NCI-H2196 (cell line): Measurements from ENCODE around the gene MARCHF7.
"Not testable (repeated sequence)": the region's sequence is repeated elsewhere in the genome, so short reads cannot be mapped to it uniquely, and the experiment has no call there.

ENCODE experiments used
- DNase-seq: peaks from one replicate; lab custom pipeline; 2025; ENCODE audit not compliant: unreplicated experiment; lab: John Stamatoyannopoulos, UW

The MARCHF7 gene

DNA sequence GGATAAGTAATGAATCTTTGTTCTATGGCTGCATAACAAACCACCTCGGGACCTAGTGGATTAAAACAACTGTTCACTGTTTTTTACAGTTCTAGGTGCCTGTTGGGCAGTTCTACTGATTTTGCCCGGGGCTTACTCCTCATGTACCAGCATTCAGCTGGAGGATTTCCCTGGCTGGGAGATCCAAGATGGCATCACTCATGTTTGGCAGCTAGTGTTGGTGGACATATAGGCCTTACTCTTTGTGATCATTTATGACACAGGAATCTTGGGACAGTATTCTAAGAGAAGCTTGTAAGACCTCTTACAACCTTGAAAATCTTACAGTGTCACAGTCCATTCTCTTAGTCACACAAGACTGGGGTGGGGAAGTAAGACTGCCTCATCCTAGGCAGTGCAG, 4.6 kb downstream of the MARCHF7 start:
- DNase-seq, result no peak

DNA sequence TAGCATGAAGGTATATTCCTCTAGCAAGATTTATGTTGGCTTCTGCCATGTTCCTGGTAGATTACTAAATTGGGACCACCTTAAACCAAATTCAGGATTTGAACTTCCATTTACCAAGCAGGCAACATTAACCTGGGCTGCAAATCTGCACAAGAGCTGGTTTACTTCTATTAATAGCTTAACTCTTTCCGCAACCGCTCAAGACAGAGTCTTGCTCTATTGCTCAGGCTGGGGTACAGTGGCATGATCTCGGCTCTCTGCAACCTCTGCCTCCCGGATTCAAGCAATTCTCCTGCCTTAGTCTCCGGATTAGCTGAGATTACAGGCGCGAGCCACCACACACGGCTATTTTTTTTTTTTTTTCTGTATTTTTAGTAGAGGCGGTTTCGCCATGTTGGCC, 8.4 kb downstream of the MARCHF7 start:
- no peak for DNase-seq

DNA sequence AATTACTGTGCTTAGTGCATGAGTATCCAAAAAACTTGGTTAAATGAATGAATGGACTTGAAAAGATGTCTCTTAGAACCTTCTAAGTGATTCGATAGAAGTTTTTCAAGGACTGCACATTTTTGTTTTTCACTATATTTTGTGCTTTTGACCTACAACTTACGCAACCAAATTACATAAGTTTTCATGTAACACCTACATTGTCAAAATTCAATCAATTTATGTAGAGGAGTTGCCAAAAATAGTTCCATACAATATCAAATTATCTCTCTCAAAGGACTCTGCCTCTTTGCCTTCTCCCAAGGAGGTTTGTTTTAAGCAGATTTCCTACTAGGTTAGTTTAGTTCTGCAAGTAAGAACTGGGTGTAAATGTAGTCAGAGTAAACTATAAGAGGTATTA, 10.3 kb downstream of the MARCHF7 start:
- no peak for DNase-seq

DNA sequence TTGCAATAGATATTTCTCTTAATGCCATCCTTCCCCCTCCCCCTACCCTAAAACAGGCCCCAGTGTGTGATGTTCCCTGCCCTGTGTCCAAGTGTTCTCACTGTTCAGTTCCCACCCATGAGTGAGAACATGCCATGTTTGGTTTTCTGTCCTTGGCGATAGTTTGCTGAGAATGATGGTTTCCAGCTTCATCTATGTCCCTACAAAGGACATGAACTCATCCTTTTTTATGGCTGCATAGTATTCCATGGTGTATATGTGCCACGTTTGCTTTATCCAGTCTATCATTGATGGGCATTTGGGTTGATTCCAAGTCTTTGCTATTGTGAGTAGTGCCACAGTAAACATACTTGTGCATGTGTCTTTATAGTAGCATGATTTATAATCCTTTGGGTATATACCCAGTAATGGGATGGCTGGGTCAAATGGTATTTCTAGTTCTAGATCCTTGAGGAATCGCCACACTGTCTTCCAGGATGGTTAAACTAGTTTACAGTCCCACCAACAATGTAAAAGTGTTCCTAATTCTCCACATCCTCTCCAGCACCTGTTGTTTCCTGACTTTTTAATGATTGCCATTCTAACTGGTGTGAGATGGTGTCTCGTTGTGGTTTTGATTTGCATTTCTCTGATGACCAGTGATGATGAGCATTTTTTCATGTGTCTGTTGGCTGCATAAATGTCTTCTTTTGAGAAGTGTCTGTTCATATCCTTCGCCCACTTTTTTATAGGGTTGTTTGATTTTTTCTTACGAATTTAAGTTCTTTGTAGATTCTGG, 12.7 kb downstream of the MARCHF7 start:
- DNase-seq, result not testable (repeated sequence)

DNA sequence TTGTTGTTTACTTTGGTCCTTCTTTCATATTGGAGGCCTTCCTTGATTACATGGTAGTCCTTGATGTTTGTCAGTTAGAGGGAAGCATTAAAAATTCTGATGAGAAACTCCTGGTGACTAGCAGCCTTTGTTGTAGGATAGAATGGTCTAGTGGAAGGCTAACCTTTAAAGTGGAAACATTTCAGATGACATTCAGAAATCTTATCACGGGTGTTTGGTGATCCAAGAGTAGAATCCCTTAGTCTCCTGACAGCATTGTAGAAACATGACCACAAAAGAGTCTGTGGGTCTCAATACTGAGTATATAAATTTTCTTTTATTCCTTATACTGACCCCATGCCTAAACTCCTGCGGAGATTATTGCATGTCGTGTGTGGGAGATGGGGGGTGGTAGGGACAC, 13.4 kb downstream of the MARCHF7 start:
- no peak for DNase-seq

DNA sequence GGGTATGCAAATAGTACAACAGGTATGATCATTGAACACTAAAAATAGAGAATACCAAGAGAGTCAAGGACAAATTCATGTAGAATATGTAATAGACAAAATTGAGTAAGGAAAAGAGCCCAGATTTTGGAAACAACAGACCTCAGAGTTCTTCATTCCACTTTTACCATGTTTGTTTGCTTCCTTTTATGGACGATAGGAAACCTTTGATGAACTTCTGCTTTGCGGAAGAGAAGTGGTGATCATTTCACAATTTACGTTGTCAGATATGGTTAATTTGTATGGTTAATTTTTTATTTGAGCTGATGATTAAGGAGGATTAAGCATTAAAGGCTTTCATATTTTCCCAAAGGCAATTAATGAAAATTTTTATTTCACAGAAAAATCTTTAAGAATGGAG, 16.3 kb downstream of the MARCHF7 start:
- DNase-seq, result no peak

DNA sequence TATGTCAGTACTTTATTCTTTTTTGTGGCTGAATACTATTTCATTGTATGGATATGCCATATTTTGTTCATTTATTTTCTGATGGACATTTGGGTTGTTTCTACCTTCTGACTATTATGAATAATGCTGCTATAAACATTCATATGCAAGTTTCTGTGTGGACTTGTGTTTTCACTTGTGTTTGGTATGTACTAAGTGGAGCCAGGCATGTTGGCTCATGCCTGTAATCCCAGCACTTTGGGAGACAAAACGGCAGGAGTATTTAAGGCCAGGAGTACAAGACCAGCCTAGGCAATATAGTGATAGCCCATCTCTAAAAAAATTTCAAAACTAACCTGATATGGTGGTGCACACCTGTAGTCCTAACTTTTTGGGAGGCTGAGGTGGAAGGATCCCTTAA, 23.3 kb downstream of the MARCHF7 start:
- DNase-seq, result no peak

DNA sequence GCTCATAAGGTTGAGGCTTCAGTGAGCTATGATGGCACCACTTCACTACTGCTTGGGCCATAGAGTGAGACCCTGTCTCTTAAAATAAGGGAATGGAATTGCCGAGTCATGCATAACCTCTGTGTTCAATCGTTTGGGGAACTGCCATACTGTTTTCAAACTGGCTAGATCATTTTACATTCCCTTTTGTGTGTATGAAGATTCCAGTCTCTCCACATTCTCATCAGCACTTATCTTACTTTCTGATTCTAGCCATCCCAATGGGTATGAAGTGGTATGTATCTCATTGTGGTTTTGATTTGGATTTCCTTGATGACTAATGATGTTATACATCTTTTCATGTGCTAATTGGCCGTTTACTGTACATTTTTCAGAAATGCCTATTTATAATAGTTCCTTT, 23.7 kb downstream of the MARCHF7 start:
- no peak for DNase-seq

DNA sequence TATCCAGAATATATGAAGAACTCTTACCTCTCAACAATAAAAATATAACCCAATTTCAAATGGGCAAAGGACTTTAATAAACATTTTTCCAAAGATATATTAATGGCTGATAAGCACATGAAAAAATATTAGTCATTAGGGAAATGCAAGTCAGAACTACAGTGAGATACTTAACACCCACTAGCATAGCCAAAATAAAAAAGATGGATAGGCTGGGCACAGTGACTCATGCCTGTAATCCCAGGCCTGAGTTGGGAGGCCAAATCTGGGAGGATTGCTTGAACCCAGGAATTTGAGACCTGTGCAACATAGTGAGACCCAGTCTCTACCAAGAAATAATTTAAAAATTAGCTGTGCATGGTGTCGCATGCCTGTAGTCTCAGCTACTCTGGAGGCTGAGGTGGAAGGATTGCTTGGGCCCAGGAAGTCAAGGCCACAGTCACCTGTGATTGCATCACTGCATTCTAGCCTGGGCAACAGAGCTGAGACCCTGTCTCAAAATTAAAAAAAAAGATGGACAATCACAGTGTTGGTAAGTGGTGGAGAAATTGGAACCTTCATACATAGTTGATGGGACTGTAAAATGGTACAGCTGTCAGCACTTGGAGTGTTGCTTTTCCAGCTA, 25.1 kb downstream of the MARCHF7 start:
- DNase-seq, result no peak

DNA sequence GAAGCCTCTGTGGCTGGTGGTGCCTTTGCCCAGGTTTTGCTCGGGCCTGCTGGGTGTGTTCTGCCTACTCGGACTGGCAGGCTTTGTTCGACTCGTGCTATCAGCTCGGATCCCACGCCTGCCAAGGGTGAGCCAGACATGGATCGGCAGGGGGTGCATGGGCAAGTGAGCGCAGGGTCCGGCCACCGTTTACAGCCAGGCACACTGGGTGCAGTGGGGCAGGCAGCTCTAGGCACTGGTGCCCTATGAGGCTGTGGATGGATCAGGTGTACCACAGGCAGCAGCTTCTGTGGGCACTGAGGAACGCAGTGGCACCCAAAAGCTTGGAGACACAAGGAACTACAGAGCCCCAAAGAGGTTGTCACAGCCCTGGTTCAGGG, 25.6 kb downstream of the MARCHF7 start:
- no peak for DNase-seq

DNA sequence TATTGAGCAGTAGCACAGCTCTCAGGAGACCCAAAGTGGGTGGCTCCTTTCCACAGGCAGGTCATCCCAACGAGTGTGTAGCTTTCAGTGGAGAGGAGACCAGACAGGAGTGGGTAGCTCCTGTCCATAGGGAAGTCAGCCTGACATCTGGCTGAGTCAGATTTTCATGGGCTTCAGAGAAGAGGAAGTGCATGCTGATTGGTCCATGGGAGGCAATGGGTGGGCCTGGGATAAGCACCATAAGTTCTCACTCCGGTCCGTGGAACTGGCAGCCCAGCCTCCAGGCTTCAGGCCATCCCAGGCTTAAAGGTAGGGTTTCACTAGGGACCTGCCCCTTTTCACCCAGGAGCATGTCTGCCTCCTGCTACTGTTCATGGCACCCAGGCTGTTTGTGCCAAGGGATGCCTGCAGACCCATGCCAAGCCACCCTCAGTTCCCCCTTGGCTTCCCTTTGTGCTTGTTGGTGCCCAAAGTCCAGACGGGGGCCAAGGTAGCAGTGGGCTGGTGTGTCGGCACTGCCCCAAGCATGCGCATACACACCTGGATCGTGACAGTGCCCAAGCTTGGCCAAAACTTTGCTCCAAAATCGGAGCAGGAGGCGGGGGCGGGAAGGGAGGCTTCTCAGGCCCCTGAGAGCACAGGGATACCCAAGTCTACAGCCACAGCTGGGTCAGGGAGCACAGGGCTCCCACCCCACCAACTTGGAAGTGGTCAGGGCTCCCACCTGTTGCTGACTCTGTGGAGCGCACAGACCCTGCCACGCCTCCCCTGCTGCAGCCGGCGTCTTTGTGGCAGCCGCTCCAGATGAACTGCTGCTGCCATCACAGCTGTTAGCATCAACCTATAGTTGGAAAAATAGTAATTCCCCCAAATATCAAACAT, 26.4 kb downstream of the MARCHF7 start:
- DNase-seq, result no peak

DNA sequence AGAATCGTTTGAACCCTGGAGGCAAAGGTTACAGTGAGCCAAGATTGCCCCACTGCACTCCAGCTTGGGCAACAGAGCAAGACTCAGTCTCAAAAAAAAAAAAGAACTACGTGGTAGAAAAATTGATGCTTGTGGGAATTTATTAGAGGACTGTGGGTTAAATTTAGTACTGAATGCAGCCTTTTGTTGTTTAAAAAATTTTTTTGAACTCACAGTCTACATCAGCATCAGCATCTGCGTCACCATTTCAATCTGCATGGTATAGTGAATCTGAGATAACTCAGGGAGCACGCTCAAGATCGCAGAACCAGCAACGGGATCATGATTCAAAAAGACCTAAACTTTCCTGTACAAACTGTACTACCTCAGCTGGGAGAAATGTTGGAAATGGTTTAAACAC, 30.5 kb downstream of the MARCHF7 start:
- DNase-seq, result no peak

DNA sequence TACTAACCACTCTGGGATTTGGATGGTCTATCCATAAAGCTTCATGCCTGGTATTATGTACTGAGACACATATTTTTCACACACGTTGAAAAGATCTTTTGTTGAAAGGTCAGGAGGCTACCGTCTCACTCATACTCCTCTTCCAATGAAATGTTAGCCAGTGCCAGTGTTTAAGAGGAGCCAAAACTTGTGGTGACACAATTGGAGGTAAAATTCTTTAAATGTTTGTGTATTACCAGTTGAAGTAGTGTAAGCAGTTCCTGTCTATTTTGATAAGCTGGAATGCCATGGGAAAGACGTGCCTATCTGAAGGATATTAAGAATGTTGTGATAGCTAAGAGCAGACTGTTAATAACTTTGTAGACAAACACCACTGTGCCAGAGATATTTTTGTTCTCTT, 32.1 kb downstream of the MARCHF7 start:
- DNase-seq, result peak; percentile 21

DNA sequence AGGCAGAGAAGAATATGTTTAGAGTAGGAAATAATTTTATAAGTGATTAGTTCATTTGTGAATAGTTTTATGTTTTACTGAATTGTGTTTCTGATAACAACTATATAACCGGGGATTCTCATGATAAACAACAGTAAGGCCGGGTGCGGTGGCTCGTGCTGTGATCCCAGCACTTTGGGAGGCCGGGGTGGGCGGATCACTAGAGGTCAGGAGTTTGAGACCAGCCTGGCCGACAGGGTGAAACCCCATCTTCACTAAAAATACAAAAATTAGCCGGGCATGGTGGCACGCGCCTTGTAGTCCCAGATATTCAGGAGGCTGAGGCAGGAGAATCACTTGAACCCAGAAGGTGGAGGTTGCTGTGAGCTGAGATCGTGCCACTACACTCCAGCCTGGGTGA, 32.9 kb downstream of the MARCHF7 start:
- not testable (repeated sequence) for DNase-seq

DNA sequence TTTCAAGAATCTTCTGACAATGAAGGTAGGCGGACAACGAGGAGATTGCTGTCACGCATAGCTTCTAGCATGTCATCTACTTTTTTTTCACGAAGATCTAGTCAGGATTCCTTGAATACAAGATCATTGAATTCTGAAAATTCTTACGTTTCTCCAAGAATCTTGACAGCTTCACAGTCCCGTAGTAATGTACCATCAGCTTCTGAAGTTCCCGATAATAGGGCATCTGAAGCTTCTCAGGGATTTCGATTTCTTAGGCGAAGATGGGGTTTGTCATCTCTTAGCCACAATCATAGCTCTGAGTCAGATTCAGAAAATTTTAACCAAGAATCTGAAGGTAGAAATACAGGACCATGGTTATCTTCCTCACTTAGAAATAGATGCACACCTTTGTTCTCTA, 35.8 kb downstream of the MARCHF7 start:
- DNase-seq, result no peak

DNA sequence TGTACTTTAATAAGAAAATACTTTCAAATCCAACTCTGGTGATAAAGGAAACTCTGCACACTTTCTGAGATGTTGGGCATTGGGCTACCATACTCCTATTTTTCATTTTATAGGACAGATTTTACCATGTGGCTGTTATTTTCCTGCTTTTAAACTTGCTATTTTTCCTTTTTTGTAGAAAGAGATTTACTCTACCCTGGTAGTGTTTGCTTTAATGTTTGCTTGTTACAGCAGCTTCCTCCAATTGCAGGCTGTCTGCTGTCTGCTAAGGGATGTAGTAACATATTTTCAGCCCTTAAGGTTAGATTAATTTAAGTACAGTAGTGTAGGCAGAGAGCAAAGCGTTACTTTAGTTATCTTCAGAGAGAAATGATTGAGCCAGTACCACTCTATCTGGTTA, 38.6 kb downstream of the MARCHF7 start:
- DNase-seq, result no peak

DNA sequence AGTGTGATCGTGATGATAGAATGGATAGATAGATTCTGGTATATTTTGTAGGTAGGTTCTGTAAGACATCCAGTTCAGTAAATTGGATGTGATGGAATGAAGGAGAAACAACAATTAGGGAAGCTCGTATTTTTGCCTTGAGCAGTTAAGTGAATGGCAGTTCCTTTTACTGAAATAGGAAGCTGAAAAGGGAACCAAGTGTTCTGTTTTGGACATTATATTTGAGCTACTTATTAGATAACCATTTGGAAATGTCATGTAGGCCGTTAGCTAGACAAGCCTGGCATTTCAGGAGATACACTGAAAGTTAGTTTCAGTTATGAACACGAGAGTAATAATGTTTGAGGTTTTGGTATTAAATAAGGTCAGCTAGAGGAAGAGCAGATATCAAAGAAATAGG, 41.5 kb downstream of the MARCHF7 start:
- DNase-seq, result no peak

DNA sequence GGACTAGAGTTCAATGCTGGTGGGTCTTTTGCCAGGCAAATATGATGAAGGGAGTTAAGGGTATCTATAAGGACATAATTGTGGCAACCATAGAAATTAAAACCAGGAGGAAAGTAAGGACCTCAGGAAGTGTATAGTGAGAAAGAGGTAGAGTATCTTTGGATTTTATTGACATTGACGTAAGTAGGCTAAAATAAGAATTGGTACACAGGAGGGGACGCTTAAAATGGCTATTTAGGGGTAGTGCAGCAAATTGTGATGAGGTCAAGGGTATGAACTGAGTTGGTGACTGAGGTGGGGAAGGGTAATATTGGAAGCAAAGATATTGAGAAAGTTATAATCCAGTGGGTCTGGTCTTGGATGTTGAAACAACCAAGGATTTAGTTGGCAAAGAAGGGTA, 42.7 kb downstream of the MARCHF7 start:
- DNase-seq, result no peak

DNA sequence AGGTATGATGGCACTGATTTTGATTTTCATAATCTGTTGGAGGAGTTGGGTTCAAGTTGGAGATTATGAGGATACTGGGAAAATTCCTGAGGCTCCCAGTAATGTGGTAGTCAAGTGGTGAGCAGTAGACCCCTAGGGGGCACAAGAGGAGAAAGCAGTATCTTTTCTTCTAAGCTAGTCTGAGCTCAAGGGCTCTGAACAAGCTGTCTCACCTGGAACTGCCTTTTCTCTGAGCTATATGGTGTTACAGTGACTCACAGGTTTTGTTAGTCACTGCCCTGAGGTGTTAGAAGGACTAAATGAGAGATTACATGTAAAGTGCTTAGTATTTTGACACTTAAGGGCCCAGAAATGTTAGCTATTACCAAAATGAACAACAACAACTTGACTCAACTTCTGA, 43.5 kb downstream of the MARCHF7 start:
- no peak for DNase-seq

DNA sequence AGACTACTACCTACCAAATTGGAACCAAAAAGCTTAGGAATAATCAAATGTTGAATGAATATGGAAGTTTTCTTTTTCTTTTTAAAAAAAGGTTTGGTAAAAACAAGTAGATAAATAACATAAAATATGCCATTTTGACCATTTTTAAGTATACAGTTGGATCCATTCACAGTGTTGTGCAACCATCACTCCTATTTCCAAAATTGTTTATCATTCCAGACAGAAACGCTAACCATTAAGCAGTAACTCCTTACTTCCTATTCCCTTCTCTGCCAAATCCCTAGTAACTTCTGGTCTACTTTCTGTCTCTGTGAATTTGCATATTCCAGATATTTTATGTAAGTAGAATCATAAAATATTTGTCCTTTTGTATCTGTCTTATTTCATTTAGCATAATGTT, 45.9 kb downstream of the MARCHF7 start:
- DNase-seq, result no peak

DNA sequence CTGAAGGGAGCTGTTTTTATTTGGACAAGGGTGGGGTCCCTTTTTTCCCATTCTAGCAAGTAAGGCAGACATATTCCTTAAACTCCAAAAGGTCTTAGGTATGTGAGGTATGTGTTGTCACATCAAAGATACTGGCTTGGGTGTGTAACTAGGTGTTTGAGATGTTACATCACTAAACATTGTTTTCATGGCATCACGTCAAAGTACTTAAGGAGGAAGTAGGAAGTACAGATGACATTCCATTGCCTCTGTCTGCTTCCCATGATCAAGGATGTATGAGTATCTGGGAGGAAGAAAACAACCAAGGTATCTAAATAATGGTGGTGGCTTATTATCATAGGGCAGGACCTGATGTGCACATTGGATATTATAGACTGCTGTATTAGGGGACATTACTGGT, 46.4 kb downstream of the MARCHF7 start:
- DNase-seq, result no peak

DNA sequence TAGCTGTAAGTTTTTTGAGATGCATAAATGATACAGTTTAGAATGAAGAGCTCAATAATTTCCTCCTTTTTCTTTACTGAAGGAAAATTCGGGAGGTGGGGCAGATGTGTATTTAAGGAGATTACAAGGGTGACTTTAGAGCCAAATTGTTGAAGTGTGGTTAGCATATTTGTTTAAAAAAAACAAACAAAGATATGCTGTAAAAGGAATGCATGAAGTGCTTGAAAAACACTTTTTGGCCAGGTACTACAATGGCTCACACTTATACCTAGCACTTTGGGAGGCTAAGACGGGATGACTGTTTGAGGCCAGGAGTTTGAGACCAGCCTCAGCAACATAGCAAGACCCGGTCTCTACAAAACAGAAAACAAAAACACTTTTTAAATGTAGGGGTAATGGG, 47.3 kb downstream of the MARCHF7 start:
- DNase-seq, result no peak
